ENCODE measurements around the gene LYSMD1.

LYSMD1 gene

DNA sequence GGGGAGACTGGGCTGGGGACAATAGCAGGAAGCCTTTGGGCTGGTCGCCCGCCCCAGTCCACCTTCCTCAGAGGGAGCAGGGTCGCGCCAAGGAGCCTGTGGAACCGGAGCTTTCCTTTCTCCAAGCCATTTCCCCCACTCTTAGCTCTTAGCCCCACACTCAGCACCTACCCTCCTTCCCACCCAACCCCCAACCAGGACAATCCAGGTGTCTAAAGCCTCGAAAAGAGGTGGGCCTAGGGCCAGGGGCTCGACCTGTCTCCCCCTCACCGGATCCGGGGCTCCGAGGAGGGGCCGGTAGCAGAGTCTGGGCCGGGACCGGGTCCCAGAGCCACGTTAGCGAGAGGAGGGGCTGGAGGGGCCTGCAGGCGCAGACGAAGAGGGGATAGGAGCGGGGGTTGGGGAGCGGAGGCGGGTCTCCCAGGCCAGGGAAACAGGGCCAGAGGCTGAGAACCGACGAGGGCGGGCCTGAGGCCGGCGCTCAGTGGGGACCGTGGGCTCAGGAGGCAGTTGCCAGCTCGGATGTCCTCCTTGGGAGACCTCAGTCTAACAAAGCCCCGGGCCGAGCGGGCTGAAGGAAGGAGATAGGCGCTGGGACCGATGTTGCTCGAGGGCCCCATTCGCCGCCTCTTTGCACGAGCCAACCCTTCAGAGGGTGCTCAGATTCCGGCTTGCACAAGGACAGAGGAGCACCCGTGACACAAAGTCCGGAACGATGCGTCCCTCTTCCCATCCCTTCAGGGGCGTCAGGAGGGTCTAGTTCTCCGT, 20.2 kb downstream of the LYSMD1 start:
- no peaks in the 10 kb centered on the region for H3K9me3 ChIP-seq (ENCODE audit: control insufficient read depth, low read length)
- H3K36me3 ChIP-seq (ENCODE audit: control insufficient read depth, insufficient read depth, low read length) = no peaks in the 10 kb centered on the region
- peaks cover 15% of the 10 kb centered on the region for H3K27me3 ChIP-seq (ENCODE audit: control insufficient read depth, insufficient read depth, low read length)
- peak overlapping the region; percentile 65 for H3K9ac ChIP-seq (ENCODE audit: low read length)
- H3K4me1 ChIP-seq (ENCODE audit: control insufficient read depth, insufficient read depth, low read length) = peaks cover 20% of the 10 kb centered on the region
- peak overlapping the region; percentile 63 for H3K4me3 ChIP-seq (ENCODE audit: low read length)

DNA sequence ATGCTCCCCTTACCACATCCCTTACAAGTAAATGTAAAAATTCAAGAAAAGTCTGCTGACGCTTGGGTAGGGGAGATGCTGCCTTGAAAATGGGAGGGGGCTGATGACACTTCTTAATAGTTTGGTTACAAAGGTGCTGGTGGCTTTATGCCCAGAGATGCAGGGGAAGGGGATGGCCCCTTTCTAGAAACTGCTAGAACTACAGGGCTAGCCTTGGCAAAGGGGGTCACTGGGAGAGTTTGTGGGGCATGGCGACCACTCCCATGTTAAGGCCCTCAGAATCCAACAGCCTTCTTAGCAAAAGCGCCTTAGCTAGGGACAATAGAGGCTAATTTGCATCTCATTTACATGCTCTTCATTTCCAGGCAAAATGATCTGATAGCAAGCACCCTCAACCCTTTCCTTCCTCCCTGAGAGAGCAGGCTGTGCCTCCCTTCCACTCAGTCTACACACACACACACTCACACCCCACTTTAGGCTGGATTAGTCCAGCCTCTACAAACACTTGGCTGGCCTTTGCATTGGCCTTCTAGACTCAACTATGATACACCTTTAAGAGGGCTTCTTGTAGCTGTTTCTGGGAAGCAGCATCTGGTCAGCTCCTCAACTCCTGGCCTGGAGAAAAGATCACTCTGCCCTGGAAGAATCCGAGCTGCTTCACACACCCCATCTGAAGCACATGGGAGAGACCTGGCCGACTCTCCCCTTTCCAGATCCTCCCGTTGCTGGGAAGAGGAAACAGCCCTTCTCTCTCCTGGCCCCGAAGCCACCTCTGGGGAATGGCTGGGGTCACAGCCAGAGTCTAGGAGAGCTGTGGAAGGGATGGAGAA, 21.0 kb downstream of the LYSMD1 start:
- Histone ChIP-seq H3K4me1 (ENCODE audit: control insufficient read depth, insufficient read depth, low read length) (peaks cover 20% of the 10 kb centered on the region), H3K4me3 (ENCODE audit: low read length) (no peak overlapping the region), H3K36me3 (ENCODE audit: control insufficient read depth, insufficient read depth, low read length) (no peaks in the 10 kb centered on the region), H3K9me3 (ENCODE audit: control insufficient read depth, low read length) (no peaks in the 10 kb centered on the region), H3K9ac (ENCODE audit: low read length) (peak overlapping the region; percentile 8), H3K27me3 (ENCODE audit: control insufficient read depth, insufficient read depth, low read length) (peaks cover 15% of the 10 kb centered on the region)

DNA sequence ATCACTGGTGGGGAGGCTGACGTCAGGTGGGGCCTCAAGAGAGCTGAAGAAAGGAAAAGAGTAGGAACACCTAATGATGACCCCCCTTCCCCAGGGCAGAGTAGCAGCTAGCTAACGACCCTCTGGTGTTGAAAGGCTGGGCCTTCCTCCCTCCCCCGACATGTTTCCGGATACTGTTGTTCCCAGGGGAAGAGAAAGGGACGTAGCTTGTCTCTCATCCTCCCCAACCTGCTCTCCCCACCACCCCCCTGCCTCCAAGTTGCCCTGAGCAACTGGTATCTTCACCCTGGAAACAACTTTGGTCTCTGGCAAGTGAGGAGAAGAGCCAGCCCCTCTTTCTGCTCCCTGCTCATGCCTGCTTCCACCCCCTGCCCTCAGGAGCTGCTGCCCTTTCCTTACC, 21.7 kb downstream of the LYSMD1 start:
- H3K9me3 ChIP-seq (ENCODE audit: control insufficient read depth, low read length) = no peaks in the 10 kb centered on the region
- no peak overlapping the region for H3K9ac ChIP-seq (ENCODE audit: low read length)
- H3K27me3 ChIP-seq (ENCODE audit: control insufficient read depth, insufficient read depth, low read length) = peaks cover 15% of the 10 kb centered on the region
- H3K36me3 ChIP-seq (ENCODE audit: control insufficient read depth, insufficient read depth, low read length) = no peaks in the 10 kb centered on the region
- H3K4me1 ChIP-seq (ENCODE audit: control insufficient read depth, insufficient read depth, low read length) = peaks cover 20% of the 10 kb centered on the region
- H3K4me3 ChIP-seq (ENCODE audit: low read length) = no peak overlapping the region

DNA sequence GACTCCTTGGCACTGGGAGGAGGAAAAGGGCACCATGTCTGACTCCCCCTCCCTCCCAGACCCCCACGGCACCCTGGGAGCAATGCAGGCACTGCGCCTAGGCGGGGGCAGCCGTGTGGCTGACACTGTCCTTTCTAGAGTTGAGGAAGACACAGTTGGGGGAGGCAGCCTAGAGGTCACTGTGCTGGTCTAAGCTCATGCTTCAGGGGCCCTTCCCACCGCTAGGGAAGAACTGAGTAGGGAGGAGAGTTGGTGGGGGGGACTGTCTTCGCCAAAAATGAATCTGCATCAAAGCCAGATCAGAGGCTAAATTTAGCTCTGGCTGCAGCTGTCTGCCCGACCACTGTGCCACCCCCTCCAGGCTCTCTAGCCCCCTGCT, 22.7 kb downstream of the LYSMD1 start:
- no peak overlapping the region for H3K4me3 ChIP-seq (ENCODE audit: low read length)
- no peaks in the 10 kb centered on the region for H3K36me3 ChIP-seq (ENCODE audit: control insufficient read depth, insufficient read depth, low read length)
- H3K9ac ChIP-seq (ENCODE audit: low read length) = no peak overlapping the region
- no peaks in the 10 kb centered on the region for H3K9me3 ChIP-seq (ENCODE audit: control insufficient read depth, low read length)
- peaks cover 15% of the 10 kb centered on the region for H3K27me3 ChIP-seq (ENCODE audit: control insufficient read depth, insufficient read depth, low read length)
- peaks cover 20% of the 10 kb centered on the region for H3K4me1 ChIP-seq (ENCODE audit: control insufficient read depth, insufficient read depth, low read length)

DNA sequence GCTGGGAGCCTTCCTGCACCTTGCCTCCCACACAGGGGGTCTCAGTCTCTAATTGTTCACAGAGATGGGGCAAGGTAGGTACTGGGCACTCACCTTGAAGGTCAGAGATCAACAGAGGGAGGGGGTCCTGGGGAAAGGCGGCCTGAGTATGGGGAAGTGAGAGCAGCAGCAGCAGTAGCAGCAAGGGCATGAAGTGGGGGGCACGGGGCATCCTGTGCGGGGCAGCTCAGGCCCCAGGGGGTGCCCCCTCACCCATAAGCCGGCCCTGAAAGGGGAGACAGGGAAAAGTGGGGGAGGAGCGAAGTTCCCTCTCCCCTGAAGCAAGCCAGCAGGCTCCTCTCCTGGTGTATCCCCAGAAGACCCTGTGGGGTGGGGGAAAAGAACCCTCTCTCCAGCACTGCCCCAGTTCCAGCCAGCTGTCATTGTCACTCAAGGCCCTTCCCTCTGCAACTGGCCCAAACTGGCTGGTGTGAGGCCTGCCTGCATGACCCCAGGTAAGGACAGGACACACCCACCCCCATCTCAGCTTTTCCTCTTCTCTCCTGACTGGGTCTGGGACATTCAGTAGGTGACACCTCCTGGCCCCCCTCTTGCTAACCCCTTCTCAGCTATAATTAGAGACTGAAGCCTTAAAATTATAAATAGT, 23.2 kb downstream of the LYSMD1 start:
- no peak overlapping the region for H3K4me3 ChIP-seq (ENCODE audit: low read length)
- H3K9ac ChIP-seq (ENCODE audit: low read length) = no peak overlapping the region
- peaks cover 20% of the 10 kb centered on the region for H3K4me1 ChIP-seq (ENCODE audit: control insufficient read depth, insufficient read depth, low read length)
- H3K9me3 ChIP-seq (ENCODE audit: control insufficient read depth, low read length) = no peaks in the 10 kb centered on the region
- no peaks in the 10 kb centered on the region for H3K36me3 ChIP-seq (ENCODE audit: control insufficient read depth, insufficient read depth, low read length)
- H3K27me3 ChIP-seq (ENCODE audit: control insufficient read depth, insufficient read depth, low read length) = peaks cover 15% of the 10 kb centered on the region

DNA sequence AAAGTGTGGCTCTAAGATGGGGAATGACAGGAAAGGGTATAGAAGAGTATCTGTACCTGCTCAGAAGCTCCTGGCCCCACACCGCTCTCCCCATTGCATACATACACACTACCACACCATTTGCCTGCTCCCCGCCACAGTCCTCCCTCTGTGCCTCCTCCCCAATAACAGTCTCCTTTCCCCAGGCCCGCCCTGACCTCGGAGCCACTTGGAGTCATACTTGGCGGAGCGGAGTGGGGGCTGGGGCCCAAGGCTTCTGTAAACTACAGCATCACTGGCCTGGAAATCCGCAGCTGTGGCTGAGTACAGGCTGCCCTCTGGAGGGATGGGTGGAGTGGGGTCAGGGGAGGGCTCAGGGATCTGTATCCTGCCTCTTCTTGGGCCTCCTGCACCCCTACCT, 27.9 kb downstream of the LYSMD1 start:
- H3K36me3 ChIP-seq (ENCODE audit: control insufficient read depth, insufficient read depth, low read length) = no peaks in the 10 kb centered on the region
- no peak overlapping the region for H3K4me3 ChIP-seq (ENCODE audit: low read length)
- H3K9me3 ChIP-seq (ENCODE audit: control insufficient read depth, low read length) = no peaks in the 10 kb centered on the region
- no peaks in the 10 kb centered on the region for H3K4me1 ChIP-seq (ENCODE audit: control insufficient read depth, insufficient read depth, low read length)
- H3K27me3 ChIP-seq (ENCODE audit: control insufficient read depth, insufficient read depth, low read length) = peaks cover 10% of the 10 kb centered on the region
- no peak overlapping the region for H3K9ac ChIP-seq (ENCODE audit: low read length)

DNA sequence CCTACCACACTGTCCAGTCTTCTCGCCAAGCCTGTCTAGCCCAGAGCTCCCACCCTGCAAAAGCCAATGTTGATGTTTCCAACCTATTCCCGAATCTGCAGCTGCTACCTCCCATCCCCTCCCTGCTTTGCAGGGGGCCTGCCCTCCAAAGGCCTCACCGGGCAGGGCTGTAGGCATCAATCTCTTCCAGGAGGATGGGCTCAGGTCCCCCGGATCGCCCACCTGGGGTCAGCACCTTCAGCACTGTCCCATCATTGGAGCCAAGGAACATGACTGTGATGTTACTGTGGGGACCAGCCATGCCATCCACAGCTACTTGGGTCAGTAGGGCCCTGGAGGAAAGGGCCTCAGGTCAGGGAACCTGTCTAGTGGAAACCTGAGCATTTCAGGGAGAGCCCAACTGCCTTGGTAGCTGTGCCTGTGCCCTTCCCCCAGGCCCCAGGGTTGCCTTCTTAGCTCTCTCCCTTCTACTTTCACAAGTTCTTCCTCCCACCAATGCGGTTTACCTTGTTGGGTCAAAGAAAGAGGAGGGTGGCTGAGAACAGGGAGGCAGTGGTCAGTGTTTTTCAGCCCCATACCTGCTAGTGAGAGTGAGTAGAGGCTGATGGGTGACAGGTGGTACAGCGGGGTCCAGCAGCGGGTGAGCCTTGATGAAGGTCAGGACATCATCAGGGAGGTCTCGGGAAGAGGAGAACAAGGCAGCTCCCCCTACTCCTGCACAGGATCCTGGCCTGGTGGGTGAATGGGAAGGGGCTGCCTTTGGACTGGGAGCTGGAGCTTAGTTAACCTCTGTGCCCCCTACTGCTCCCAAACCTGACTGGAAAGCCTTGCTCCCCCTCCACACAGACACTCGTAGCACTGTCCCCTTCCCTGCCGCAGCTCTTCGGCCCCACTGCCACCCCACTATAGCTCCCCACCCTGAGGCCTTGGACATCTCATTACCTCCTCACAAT, 30.0 kb downstream of the LYSMD1 start:
- H3K9me3 ChIP-seq (ENCODE audit: control insufficient read depth, low read length) = no peaks in the 10 kb centered on the region
- H3K9ac ChIP-seq (ENCODE audit: low read length) = no peak overlapping the region
- H3K4me3 ChIP-seq (ENCODE audit: low read length) = no peak overlapping the region
- H3K36me3 ChIP-seq (ENCODE audit: control insufficient read depth, insufficient read depth, low read length) = no peaks in the 10 kb centered on the region
- peaks cover 31% of the 10 kb centered on the region for H3K27me3 ChIP-seq (ENCODE audit: control insufficient read depth, insufficient read depth, low read length)
- H3K4me1 ChIP-seq (ENCODE audit: control insufficient read depth, insufficient read depth, low read length) = peaks cover 11% of the 10 kb centered on the region

DNA sequence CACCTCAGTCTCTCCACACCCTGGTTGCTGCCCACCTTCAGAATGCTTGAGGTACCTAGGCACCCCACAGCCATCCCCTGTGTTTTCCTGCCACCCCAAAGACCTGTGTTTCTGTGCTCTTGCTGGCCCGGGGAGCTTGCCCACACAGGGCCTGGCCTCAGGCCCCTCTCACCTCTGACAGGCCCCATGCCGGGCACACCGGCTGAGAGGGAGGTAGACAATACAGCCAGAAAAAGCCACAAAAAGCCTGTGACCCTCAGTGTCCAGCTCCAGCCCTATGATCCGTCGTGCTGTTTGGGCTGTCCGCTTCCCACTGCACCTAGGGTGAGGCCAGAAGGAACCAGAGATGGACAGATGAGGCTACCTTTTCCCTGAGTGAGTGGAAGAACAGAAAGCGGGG, 30.7 kb downstream of the LYSMD1 start:
- no peak overlapping the region for H3K9ac ChIP-seq (ENCODE audit: low read length)
- no peaks in the 10 kb centered on the region for H3K9me3 ChIP-seq (ENCODE audit: control insufficient read depth, low read length)
- peaks cover 11% of the 10 kb centered on the region for H3K4me1 ChIP-seq (ENCODE audit: control insufficient read depth, insufficient read depth, low read length)
- H3K27me3 ChIP-seq (ENCODE audit: control insufficient read depth, insufficient read depth, low read length) = peaks cover 34% of the 10 kb centered on the region
- H3K36me3 ChIP-seq (ENCODE audit: control insufficient read depth, insufficient read depth, low read length) = no peaks in the 10 kb centered on the region
- H3K4me3 ChIP-seq (ENCODE audit: low read length) = no peak overlapping the region

DNA sequence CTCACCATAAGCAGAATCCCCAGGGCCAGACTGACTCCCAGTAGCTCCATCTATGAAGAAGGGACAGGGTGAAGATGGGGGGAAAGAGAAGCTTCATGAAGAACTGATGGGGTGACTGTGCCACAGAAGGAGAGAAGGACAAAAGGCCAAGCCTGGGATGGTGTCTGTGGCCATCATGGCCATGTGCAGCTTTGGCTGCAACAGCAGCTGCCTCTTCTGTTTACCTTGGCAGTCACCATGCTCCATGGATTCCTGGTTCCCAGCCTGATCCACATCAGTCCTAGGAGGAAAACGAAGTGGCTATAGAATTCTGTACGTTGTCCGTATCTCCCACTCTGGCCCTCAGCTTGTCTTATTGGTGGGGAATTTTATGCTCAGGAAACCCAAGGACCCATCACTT, 31.3 kb downstream of the LYSMD1 start:
- no peaks in the 10 kb centered on the region for H3K36me3 ChIP-seq (ENCODE audit: control insufficient read depth, insufficient read depth, low read length)
- peaks cover 11% of the 10 kb centered on the region for H3K4me1 ChIP-seq (ENCODE audit: control insufficient read depth, insufficient read depth, low read length)
- H3K4me3 ChIP-seq (ENCODE audit: low read length) = no peak overlapping the region
- H3K27me3 ChIP-seq (ENCODE audit: control insufficient read depth, insufficient read depth, low read length) = peaks cover 34% of the 10 kb centered on the region
- no peak overlapping the region for H3K9ac ChIP-seq (ENCODE audit: low read length)
- H3K9me3 ChIP-seq (ENCODE audit: control insufficient read depth, low read length) = no peaks in the 10 kb centered on the region

DNA sequence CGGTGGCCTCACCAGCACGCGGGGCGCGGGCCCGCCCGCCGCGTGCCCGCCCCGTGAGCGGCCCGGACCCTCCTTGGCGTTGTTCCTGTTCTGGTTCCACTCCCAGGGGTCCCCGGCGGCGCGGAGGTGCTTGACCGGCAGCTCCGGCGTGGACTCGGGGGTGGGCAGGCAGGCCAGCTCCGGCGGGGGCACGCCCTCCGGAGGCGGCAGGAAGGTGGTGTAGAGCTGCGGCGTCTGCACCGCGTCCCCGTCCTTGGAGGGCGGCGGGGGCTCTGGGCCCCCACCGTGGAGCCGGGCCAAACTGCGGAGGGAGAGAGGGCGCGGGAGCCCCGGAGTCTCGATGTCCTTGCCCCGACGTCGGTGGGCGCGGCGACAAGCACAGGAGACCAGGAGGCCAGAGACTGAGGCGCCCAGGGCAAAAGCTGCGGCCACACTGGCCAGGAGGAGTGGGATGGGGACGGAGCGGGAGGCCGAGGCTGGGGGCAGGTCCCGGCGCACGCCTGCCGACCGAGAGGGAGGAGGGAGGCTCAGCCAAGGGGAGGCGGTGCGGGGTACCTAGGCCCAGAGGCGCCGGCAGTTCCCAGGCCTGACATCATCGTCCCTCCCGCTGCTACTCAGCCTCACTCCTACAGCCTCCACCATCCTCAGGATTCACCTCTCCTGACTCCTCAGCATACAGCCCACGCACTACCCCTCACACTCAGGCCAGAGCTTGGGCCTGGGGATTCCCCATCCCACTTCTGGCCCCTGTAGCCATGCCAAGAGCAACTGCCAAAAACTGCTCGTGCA, 32.5 kb downstream of the LYSMD1 start:
- no peaks in the 10 kb centered on the region for H3K36me3 ChIP-seq (ENCODE audit: control insufficient read depth, insufficient read depth, low read length)
- no peak overlapping the region for H3K4me3 ChIP-seq (ENCODE audit: low read length)

More for the DNA sequence above, 32.5 kb downstream of the LYSMD1 start:
- Histone ChIP-seq H3K4me1 (ENCODE audit: control insufficient read depth, insufficient read depth, low read length) (peaks cover 11% of the 10 kb centered on the region), H3K9ac (ENCODE audit: low read length) (peak overlapping the region; percentile 22), H3K27me3 (ENCODE audit: control insufficient read depth, insufficient read depth, low read length) (peaks cover 34% of the 10 kb centered on the region), H3K9me3 (ENCODE audit: control insufficient read depth, low read length) (no peaks in the 10 kb centered on the region)

Measured in mucosa of stomach (tissue), 1 donor.